Kidney (tissue), 14 donors: ENCODE data around the gene CHMP5. TPM values are rescaled to one million over a fixed set of nuclear protein-coding genes. Genes with fewer than 3 reads are reported as not detected.

Experiments used
- DNase-seq, 5 donors: peaks; one replicate each; pipeline ENCODE4 v3.0.0-alpha.2; 2013 to 2020
- FAIRE-seq: peaks from 2 replicates; lab custom pipeline; 2012; peaks lifted over from hg19 to GRCh38; lab: Jason Lieb, UNC
- H3K27ac ChIP-seq, 2 donors: one replicate each; pipeline ENCODE4 v1.7.0; 2013; ENCODE audit warnings: low read depth in 2 of 2, low read length in 2 of 2, inconsistent platforms in 1 of 2
- H3K27me3 ChIP-seq: one replicate; pipeline ENCODE4 v1.7.1; 2013; ENCODE audit warnings: low read length, inconsistent platforms; ENCODE audit not compliant: control insufficient read depth, insufficient read depth
- H3K36me3 ChIP-seq, 3 donors: one replicate each; pipeline versions ENCODE4 v1.7.0 to v1.7.1; 2013; ENCODE audit warnings: low read length in 3 of 3, control low read depth in 1 of 3, inconsistent platforms in 1 of 3; ENCODE audit not compliant: insufficient read depth in 3 of 3, control insufficient read depth in 2 of 3
- H3K4me1 ChIP-seq, 3 donors: one replicate each; pipeline versions ENCODE4 v1.7.0 to v1.7.1; 2013; ENCODE audit warnings: low read length in 3 of 3, inconsistent platforms in 1 of 3, low read depth in 1 of 3; ENCODE audit not compliant: control insufficient read depth in 2 of 3, insufficient read depth in 2 of 3
- H3K4me3 ChIP-seq, 3 donors: one replicate each; pipeline versions ENCODE4 v1.7.0 to v1.8.1; 2013; ENCODE audit warnings: low read length in 3 of 3, control low read depth in 1 of 3, inconsistent platforms in 1 of 3
- H3K9ac ChIP-seq, 3 donors: one replicate each; pipeline versions ENCODE4 v1.7.0 to v1.7.1; 2013; ENCODE audit warnings: low read length in 3 of 3, control low read depth in 1 of 3, inconsistent platforms in 1 of 3
- H3K9me3 ChIP-seq, 3 donors: one replicate each; pipeline versions ENCODE4 v1.7.0 to v1.7.1; 2013; ENCODE audit warnings: low read length in 3 of 3, control low read depth in 1 of 3, inconsistent platforms in 1 of 3; ENCODE audit not compliant: control insufficient read depth in 2 of 3, insufficient read depth in 1 of 3
- intact Hi-C: fragments of 100-400 bp; cut with DNase I; formaldehyde crosslinking; loops from one replicate; pipeline ENCODE4 v1.11.1; 2022
- polyA plus RNA-seq: library from polyadenylated mRNA; stranded (reverse); fragments of 350-450 nt; fragmentation: Illumina TruSeq; extraction: RNeasy Lipid Tissue Mini Kit (QIAGEN cat#74804); gene quantifications from one replicate; pipeline ENCODE4 v1.2.3, GENCODE V29; 2014; ENCODE audit warnings: low read depth, low replicate concordance; ENCODE audit not compliant: insufficient read depth
- total RNA-seq: library from RNA; stranded (reverse); fragmentation: NEBNext Ultra II Directional; extraction: Animal tissue kit (Norgen Biotek cat#: 25700); gene quantifications from one replicate; pipeline ENCODE4 v1.2.1, GENCODE V29; 2021
- TF ChIP-seq, protein P1 (sequence below): IDR thresholded peaks from 3 replicates; pipeline ENCODE4 v1.5.1; 2012; ENCODE audit warnings: mild to moderate bottlenecking, moderate library complexity, borderline replicate concordance; ENCODE audit not compliant: insufficient read depth; ENCODE audit errors: extremely low read depth
- donor health status: control.
- donor health status: control.
- donor health status: control.
- donor health status: control.
- donor health status: control.
- donor health status: DM: yes; HTN: yes; CAD: no.
- donor health status: Normal renal cell carcinoma (clear cell type).

Gene CHMP5
- total and polyA plus RNA-seq, 2 donors from 2014 or later: 65.2 to 100 TPM

DNA sequence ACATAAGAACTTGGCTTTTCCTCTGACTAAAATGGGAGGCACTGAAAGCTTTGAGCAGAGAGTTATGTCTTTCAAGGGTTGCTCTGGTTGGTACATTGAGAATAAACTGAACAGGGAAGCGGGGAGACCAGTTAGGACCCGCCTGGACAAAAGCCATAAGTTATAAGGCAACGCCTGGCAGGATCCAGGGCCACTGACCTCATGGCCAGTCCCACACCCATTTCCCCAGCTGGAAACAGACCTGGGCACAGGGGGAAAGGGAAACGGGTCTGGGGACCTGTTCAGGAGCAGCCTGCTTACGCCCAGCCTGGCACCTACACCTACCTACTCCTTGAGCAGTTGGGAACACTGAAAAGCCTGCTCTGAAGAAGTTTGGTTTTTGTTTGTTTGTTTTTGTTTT, 23.6 kb upstream of the CHMP5 start:
- DNase-seq: no peak
- no peak overlapping the region for H3K9ac ChIP-seq
- intact Hi-C loops: no loop called here
- no peaks in the 10 kb centered on the region for H3K36me3 ChIP-seq
- FAIRE-seq: no peak
- H3K27me3 ChIP-seq: no peaks in the 10 kb centered on the region
- TF ChIP-seq, protein P1, sequence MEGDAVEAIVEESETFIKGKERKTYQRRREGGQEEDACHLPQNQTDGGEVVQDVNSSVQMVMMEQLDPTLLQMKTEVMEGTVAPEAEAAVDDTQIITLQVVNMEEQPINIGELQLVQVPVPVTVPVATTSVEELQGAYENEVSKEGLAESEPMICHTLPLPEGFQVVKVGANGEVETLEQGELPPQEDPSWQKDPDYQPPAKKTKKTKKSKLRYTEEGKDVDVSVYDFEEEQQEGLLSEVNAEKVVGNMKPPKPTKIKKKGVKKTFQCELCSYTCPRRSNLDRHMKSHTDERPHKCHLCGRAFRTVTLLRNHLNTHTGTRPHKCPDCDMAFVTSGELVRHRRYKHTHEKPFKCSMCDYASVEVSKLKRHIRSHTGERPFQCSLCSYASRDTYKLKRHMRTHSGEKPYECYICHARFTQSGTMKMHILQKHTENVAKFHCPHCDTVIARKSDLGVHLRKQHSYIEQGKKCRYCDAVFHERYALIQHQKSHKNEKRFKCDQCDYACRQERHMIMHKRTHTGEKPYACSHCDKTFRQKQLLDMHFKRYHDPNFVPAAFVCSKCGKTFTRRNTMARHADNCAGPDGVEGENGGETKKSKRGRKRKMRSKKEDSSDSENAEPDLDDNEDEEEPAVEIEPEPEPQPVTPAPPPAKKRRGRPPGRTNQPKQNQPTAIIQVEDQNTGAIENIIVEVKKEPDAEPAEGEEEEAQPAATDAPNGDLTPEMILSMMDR: no peak
- no peaks in the 10 kb centered on the region for H3K9me3 ChIP-seq
- H3K27ac ChIP-seq: no peak overlapping the region
- H3K4me3 ChIP-seq: no peak overlapping the region
- peaks cover 0 to 6% (median 0%) of the 10 kb centered on the region in 3 donors for H3K4me1 ChIP-seq

DNA sequence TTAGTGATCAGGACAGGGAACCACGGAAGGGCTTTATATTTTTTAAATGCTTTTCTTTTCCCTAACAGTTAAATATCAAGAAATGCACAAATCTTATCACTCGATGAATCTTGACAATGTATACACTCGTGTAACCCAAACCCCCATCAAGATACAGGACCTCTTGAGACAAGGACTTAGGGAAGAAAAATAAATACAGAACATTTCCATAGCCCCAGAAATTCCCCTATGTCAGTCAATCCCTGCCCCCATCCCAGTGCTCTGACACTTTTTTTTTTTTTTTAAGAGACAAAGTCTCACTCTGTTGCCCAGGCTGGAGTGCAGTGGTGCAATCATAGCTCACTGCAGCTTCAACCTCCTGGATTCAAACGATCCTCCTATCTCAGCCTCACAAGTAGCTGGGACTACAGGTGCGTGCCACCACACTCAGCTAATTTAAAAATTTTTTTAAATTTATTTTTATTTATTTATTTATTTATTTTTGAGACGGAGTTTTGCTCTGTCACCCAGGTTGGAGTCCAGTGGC, 22.2 kb upstream of the CHMP5 start:
- H3K9ac ChIP-seq: no peak overlapping the region
- H3K9me3 ChIP-seq: no peaks in the 10 kb centered on the region
- no peak for DNase-seq
- H3K27me3 ChIP-seq: no peaks in the 10 kb centered on the region
- intact Hi-C loops: no loop called here
- TF ChIP-seq, protein P1: no peak
- no peak for FAIRE-seq
- H3K27ac ChIP-seq: no peak overlapping the region
- no peak overlapping the region for H3K4me3 ChIP-seq
- H3K36me3 ChIP-seq: no peaks in the 10 kb centered on the region
- H3K4me1 ChIP-seq: peaks cover 0 to 6% (median 0%) of the 10 kb centered on the region in 3 donors

DNA sequence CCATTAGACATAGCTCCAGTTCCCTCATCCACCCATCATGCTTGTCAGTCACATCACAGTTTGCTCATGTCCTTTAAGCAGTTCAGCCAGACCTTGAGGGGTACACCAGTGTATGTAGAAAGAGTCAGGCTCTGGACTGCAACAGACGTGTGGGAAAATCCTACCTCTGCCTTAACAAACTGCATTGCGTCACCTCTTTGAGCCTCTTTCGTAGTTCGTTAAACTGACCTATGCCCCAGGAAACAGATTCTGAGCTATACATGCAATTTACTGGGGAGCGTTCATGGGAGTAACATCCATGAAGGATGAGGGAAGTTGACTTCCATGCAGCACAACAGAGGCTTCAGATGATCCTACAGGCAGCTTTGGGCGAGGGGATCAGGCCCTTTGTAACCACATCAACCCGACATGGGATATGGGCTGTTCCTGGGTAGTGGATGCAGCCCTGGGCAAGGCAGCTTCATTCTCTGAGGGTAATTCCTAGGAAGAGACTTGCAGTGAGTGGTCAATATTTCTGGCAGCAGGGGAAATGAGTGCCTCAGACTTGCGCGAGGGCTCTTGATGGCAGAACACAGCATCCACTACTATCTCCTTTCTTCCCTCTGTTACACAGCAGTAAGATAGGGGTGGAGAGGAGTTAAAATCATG, 20.6 kb upstream of the CHMP5 start:
- H3K4me3 ChIP-seq: no peak overlapping the region
- H3K27ac ChIP-seq: no peak overlapping the region
- FAIRE-seq (no peak), DNase-seq (no peak)
- no peaks in the 10 kb centered on the region for H3K9me3 ChIP-seq
- TF ChIP-seq, protein P1: no peak
- H3K27me3 ChIP-seq: no peaks in the 10 kb centered on the region
- no peak overlapping the region for H3K9ac ChIP-seq
- intact Hi-C loops: no loop called here
- H3K36me3 ChIP-seq: peaks cover 0 to 2% (median 0%) of the 10 kb centered on the region in 3 donors
- peaks cover 0 to 6% (median 0%) of the 10 kb centered on the region in 3 donors for H3K4me1 ChIP-seq

DNA sequence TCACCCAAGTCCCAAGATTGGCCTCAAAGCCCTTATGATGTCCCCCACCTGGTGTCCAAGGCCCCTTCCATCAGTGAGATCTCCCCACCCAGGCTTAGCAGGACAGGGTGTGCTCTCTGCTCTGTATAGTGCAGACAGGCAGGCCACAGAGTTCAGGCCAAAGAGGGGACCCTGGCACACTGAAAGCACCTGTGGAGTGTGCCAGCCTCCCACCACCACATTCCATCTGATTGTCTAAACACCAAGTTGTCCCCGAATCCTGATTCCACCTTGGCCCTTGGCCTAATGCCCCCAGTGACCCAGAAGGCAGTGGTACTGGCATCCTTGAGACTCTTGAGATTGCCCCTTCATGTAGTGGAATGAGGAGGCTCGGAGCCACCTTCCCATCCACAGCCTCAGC, 19.5 kb upstream of the CHMP5 start:
- TF ChIP-seq, protein P1: no peak
- Histone ChIP-seq H3K9ac (no peak overlapping the region), H3K9me3 (no peaks in the 10 kb centered on the region), H3K36me3 (peaks cover 0 to 2% (median 0%) of the 10 kb centered on the region in 3 donors), H3K27ac (no peak overlapping the region), H3K27me3 (no peaks in the 10 kb centered on the region), H3K4me3 (no peak overlapping the region), H3K4me1 (peaks cover 0 to 3% (median 0%) of the 10 kb centered on the region in 3 donors)
- DNase-seq: no peak
- intact Hi-C loops: no loop called here
- FAIRE-seq: no peak
